ENCODE data around the gene NKAPD1.

NKAPD1 gene

DNA sequence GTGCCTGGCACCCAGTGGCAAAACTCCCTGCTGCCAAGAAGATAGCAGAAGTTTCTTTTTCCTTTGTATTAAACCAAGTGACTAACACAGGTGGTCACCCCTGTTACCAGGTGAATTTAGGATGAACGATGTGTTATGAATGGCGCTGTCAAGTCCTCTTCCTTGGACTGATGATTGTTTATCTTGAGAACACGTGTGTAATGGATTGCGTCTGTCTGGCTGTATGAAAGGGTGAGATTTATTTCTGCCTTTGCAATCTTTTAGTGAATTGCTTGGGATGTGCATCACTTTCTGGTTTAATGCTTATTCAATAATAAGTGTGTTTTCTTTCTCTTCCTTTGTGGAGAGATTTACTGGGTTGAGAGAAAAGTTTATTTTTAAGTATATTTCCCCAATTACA lies 49.0 kb downstream of the NKAPD1 start:
- no peak overlapping the region for H3K4me3 ChIP-seq (replicated peaks; ENCODE audit: low read depth, low read length)
- no peak for TF ChIP-seq CTCF (IDR thresholded peaks at IDR 0.05; ENCODE audit: low read depth, low read length, missing control alignments)
- no peak for DNase-seq (ENCODE audit: extremely low read depth, low read depth)

GRCh38 chr11:112127056-112127455 lies 53.0 kb downstream of the NKAPD1 start:
- no peak for TF ChIP-seq CTCF (IDR thresholded peaks at IDR 0.05; ENCODE audit: low read depth, low read length, missing control alignments)
- no peak overlapping the region for H3K4me3 ChIP-seq (replicated peaks; ENCODE audit: low read depth, low read length)

GRCh38 chr11:112128483-112129121 lies 54.5 kb downstream of the NKAPD1 start:
- H3K4me3 ChIP-seq (replicated peaks; ENCODE audit: low read depth, low read length): no peak overlapping the region
- no peak for TF ChIP-seq CTCF (IDR thresholded peaks at IDR 0.05; ENCODE audit: low read depth, low read length, missing control alignments)
- peak; percentile 87 for DNase-seq (ENCODE audit: extremely low read depth, low read depth)

More at GRCh38 chr11:112127056-112127455, 53.0 kb downstream of the NKAPD1 start:
- no peak for DNase-seq (ENCODE audit: extremely low read depth, low read depth)

DNA sequence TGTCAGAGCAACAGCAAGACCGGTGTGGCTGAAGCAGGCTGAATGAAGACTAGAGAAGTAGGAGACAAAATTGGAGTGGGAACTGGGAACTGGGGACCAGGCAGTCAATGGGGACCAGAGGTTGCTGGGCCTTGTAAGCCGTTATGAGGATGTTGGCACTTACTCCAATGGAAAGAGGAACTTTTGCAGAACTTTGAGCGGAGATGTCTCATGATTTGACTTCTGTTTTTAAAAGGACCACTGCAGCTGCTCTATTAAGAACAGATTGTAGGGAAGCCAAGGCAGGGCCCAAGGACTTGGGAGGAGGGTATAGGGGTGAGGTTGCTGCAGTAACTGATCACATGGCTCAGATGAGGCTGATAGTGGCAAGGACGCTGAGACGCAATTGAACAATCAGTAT lies 55.6 kb downstream of the NKAPD1 start:
- no peak overlapping the region for H3K4me3 ChIP-seq (replicated peaks; ENCODE audit: low read depth, low read length)
- DNase-seq (ENCODE audit: extremely low read depth, low read depth): no peak
- no peak for TF ChIP-seq CTCF (IDR thresholded peaks at IDR 0.05; ENCODE audit: low read depth, low read length, missing control alignments)

GRCh38 chr11:112132737-112133136 lies 58.6 kb downstream of the NKAPD1 start:
- no peak overlapping the region for H3K4me3 ChIP-seq (replicated peaks; ENCODE audit: low read depth, low read length)
- no peak for DNase-seq (ENCODE audit: extremely low read depth, low read depth)
- TF ChIP-seq CTCF (IDR thresholded peaks at IDR 0.05; ENCODE audit: low read depth, low read length, missing control alignments): no peak

- H3K4me3 ChIP-seq (replicated peaks; ENCODE audit: low read depth, low read length): no peak overlapping the region
- no peak for DNase-seq (ENCODE audit: extremely low read depth, low read depth)
- TF ChIP-seq CTCF (IDR thresholded peaks at IDR 0.05; ENCODE audit: low read depth, low read length, missing control alignments): no peak
These were observed 60.4 kb downstream of the NKAPD1 start for GRCh38 chr11:112134473-112134872.
